ENCODE measurements around the gene HS3ST1. TPM values are rescaled to one million over a fixed set of nuclear protein-coding genes. Genes with fewer than 3 reads are reported as not detected.
A peak's percentile ranks its signal among the peaks of the same experiment; 100 is the strongest.

Gene HS3ST1
- total and polyA plus RNA-seq, 4 donors = 4.8 to 12.8 (median 8.2) TPM

GRCh38 chr4:11426003-11426402 lies 2.7 kb downstream of the HS3ST1 start:
- H3K27ac ChIP-seq (ENCODE audit: low read depth, low read length) = no peak overlapping the region
- H3K36me3 ChIP-seq (ENCODE audit: control insufficient read depth, insufficient read depth, low read length) = no peaks in the 10 kb centered on the region
- 88% methylated on average over 1 of the region's 3 CpGs for whole genome bisulfite sequencing (ENCODE audit: insufficient coverage)
- H3K4me1 ChIP-seq (ENCODE audit: control insufficient read depth, insufficient read depth, low read length) = peaks cover 37% of the 10 kb centered on the region
- peak overlapping the region; percentile 71 for H3K4me3 ChIP-seq (ENCODE audit: low read depth, low read length)
- H3K27me3 ChIP-seq (ENCODE audit: control insufficient read depth, insufficient read depth, low read length) = peaks cover 15% of the 10 kb centered on the region
- DNase-seq (ENCODE audit: low read depth in 4 of 6, low spot score in 6 of 6) = no peak
- H3K9me3 ChIP-seq (ENCODE audit: control insufficient read depth, insufficient read depth, low read length) = no peaks in the 10 kb centered on the region

- no peak overlapping the region for H3K27ac ChIP-seq (ENCODE audit: low read depth, low read length)
- peak in 1 of 6 donors; percentile 55 for DNase-seq (ENCODE audit: low read depth in 4 of 6, low spot score in 6 of 6)
- 67% methylated on average over 1 of the region's 5 CpGs for WGBS (ENCODE audit: insufficient coverage)
- H3K36me3 ChIP-seq (ENCODE audit: control insufficient read depth, insufficient read depth, low read length) = no peaks in the 10 kb centered on the region
- peaks cover 37% of the 10 kb centered on the region for H3K4me1 ChIP-seq (ENCODE audit: control insufficient read depth, insufficient read depth, low read length)
- no peaks in the 10 kb centered on the region for H3K9me3 ChIP-seq (ENCODE audit: control insufficient read depth, insufficient read depth, low read length)
- peaks cover 15% of the 10 kb centered on the region for H3K27me3 ChIP-seq (ENCODE audit: control insufficient read depth, insufficient read depth, low read length)
- H3K4me3 ChIP-seq (ENCODE audit: low read depth, low read length) = no peak overlapping the region
Measured at GRCh38 chr4:11424856-11425255, 3.8 kb downstream of the HS3ST1 start.

GRCh38 chr4:11424000-11424399 lies 4.7 kb downstream of the HS3ST1 start:
- peaks cover 29% of the 10 kb centered on the region for H3K4me1 ChIP-seq (ENCODE audit: control insufficient read depth, insufficient read depth, low read length)
- peak in 3 of 6 donors; percentile 57 to 93 (median 92) for DNase-seq (ENCODE audit: low read depth in 4 of 6, low spot score in 6 of 6)
- no peaks in the 10 kb centered on the region for H3K36me3 ChIP-seq (ENCODE audit: control insufficient read depth, insufficient read depth, low read length)
- H3K9me3 ChIP-seq (ENCODE audit: control insufficient read depth, insufficient read depth, low read length) = no peaks in the 10 kb centered on the region
- H3K27ac ChIP-seq (ENCODE audit: low read depth, low read length) = no peak overlapping the region
- H3K27me3 ChIP-seq (ENCODE audit: control insufficient read depth, insufficient read depth, low read length) = peaks cover 15% of the 10 kb centered on the region
- WGBS (ENCODE audit: insufficient coverage) = no CpG with 5 or more reads among the region's 4 CpGs
- no peak overlapping the region for H3K4me3 ChIP-seq (ENCODE audit: low read depth, low read length)

- WGBS (ENCODE audit: insufficient coverage) = 54% methylated on average over 4 of the region's 6 CpGs
- Histone ChIP-seq H3K4me3 (ENCODE audit: low read depth, low read length) (no peak overlapping the region), H3K4me1 (ENCODE audit: control insufficient read depth, insufficient read depth, low read length) (peaks cover 25% of the 10 kb centered on the region), H3K27ac (ENCODE audit: low read depth, low read length) (no peak overlapping the region), H3K27me3 (ENCODE audit: control insufficient read depth, insufficient read depth, low read length) (peaks cover 12% of the 10 kb centered on the region), H3K36me3 (ENCODE audit: control insufficient read depth, insufficient read depth, low read length) (no peaks in the 10 kb centered on the region), H3K9me3 (ENCODE audit: control insufficient read depth, insufficient read depth, low read length) (no peaks in the 10 kb centered on the region)
- DNase-seq (ENCODE audit: low read depth in 4 of 6, low spot score in 6 of 6) = no peak
Measured at GRCh38 chr4:11423465-11423864, 5.2 kb downstream of the HS3ST1 start.

GRCh38 chr4:11421116-11421515 lies 7.6 kb downstream of the HS3ST1 start:
- Histone ChIP-seq H3K27me3 (ENCODE audit: control insufficient read depth, insufficient read depth, low read length) (no peaks in the 10 kb centered on the region), H3K4me1 (ENCODE audit: control insufficient read depth, insufficient read depth, low read length) (peaks cover 10% of the 10 kb centered on the region), H3K36me3 (ENCODE audit: control insufficient read depth, insufficient read depth, low read length) (no peaks in the 10 kb centered on the region), H3K27ac (ENCODE audit: low read depth, low read length) (no peak overlapping the region), H3K4me3 (ENCODE audit: low read depth, low read length) (no peak overlapping the region), H3K9me3 (ENCODE audit: control insufficient read depth, insufficient read depth, low read length) (no peaks in the 10 kb centered on the region)
- no CpG with 5 or more reads among the region's 3 CpGs for WGBS (ENCODE audit: insufficient coverage)
- no peak for DNase-seq (ENCODE audit: low read depth in 4 of 6, low spot score in 6 of 6)

- no peak overlapping the region for H3K4me3 ChIP-seq (ENCODE audit: low read depth, low read length)
- DNase-seq (ENCODE audit: low read depth in 4 of 6, low spot score in 6 of 6) = no peak
- peaks cover 7% of the 10 kb centered on the region for H3K4me1 ChIP-seq (ENCODE audit: control insufficient read depth, insufficient read depth, low read length)
- H3K27me3 ChIP-seq (ENCODE audit: control insufficient read depth, insufficient read depth, low read length) = no peaks in the 10 kb centered on the region
- no peaks in the 10 kb centered on the region for H3K36me3 ChIP-seq (ENCODE audit: control insufficient read depth, insufficient read depth, low read length)
- H3K27ac ChIP-seq (ENCODE audit: low read depth, low read length) = no peak overlapping the region
- no peaks in the 10 kb centered on the region for H3K9me3 ChIP-seq (ENCODE audit: control insufficient read depth, insufficient read depth, low read length)
- WGBS (ENCODE audit: insufficient coverage) = no CpG with 5 or more reads among the region's 8 CpGs
Measured at GRCh38 chr4:11420327-11420726, 8.4 kb downstream of the HS3ST1 start.

GRCh38 chr4:11418610-11419009 lies 10.1 kb downstream of the HS3ST1 start:
- Histone ChIP-seq H3K36me3 (ENCODE audit: control insufficient read depth, insufficient read depth, low read length) (no peaks in the 10 kb centered on the region), H3K4me3 (ENCODE audit: low read depth, low read length) (no peak overlapping the region), H3K27me3 (ENCODE audit: control insufficient read depth, insufficient read depth, low read length) (no peaks in the 10 kb centered on the region), H3K4me1 (ENCODE audit: control insufficient read depth, insufficient read depth, low read length) (peaks cover 4% of the 10 kb centered on the region), H3K27ac (ENCODE audit: low read depth, low read length) (no peak overlapping the region), H3K9me3 (ENCODE audit: control insufficient read depth, insufficient read depth, low read length) (no peaks in the 10 kb centered on the region)
- DNase-seq (ENCODE audit: low read depth in 4 of 6, low spot score in 6 of 6) = no peak

- Histone ChIP-seq H3K4me3 (ENCODE audit: low read depth, low read length) (no peak overlapping the region), H3K4me1 (ENCODE audit: control insufficient read depth, insufficient read depth, low read length) (peaks cover 4% of the 10 kb centered on the region), H3K27me3 (ENCODE audit: control insufficient read depth, insufficient read depth, low read length) (no peaks in the 10 kb centered on the region), H3K27ac (ENCODE audit: low read depth, low read length) (no peak overlapping the region), H3K9me3 (ENCODE audit: control insufficient read depth, insufficient read depth, low read length) (no peaks in the 10 kb centered on the region), H3K36me3 (ENCODE audit: control insufficient read depth, insufficient read depth, low read length) (no peaks in the 10 kb centered on the region)
- DNase-seq (ENCODE audit: low read depth in 4 of 6, low spot score in 6 of 6) = no peak
- 78% methylated on average over 3 of the region's 3 CpGs for WGBS (ENCODE audit: insufficient coverage)
Measured at GRCh38 chr4:11416767-11417113, 12.0 kb downstream of the HS3ST1 start.

GRCh38 chr4:11416071-11416766 lies 12.5 kb downstream of the HS3ST1 start:
- Histone ChIP-seq H3K4me3 (ENCODE audit: low read depth, low read length) (no peak overlapping the region), H3K27ac (ENCODE audit: low read depth, low read length) (no peak overlapping the region), H3K27me3 (ENCODE audit: control insufficient read depth, insufficient read depth, low read length) (no peaks in the 10 kb centered on the region), H3K36me3 (ENCODE audit: control insufficient read depth, insufficient read depth, low read length) (no peaks in the 10 kb centered on the region), H3K9me3 (ENCODE audit: control insufficient read depth, insufficient read depth, low read length) (no peaks in the 10 kb centered on the region), H3K4me1 (ENCODE audit: control insufficient read depth, insufficient read depth, low read length) (peaks cover 4% of the 10 kb centered on the region)
- no peak for DNase-seq (ENCODE audit: low read depth in 4 of 6, low spot score in 6 of 6)
- 73% methylated on average over 5 of the region's 8 CpGs for WGBS (ENCODE audit: insufficient coverage)

- no peak for DNase-seq (ENCODE audit: low read depth in 4 of 6, low spot score in 6 of 6)
- 54% methylated on average over 3 of the region's 3 CpGs for WGBS (ENCODE audit: insufficient coverage)
- peaks cover 4% of the 10 kb centered on the region for H3K4me1 ChIP-seq (ENCODE audit: control insufficient read depth, insufficient read depth, low read length)
- no peaks in the 10 kb centered on the region for H3K36me3 ChIP-seq (ENCODE audit: control insufficient read depth, insufficient read depth, low read length)
- no peaks in the 10 kb centered on the region for H3K27me3 ChIP-seq (ENCODE audit: control insufficient read depth, insufficient read depth, low read length)
- no peak overlapping the region for H3K4me3 ChIP-seq (ENCODE audit: low read depth, low read length)
- H3K27ac ChIP-seq (ENCODE audit: low read depth, low read length) = no peak overlapping the region
- no peaks in the 10 kb centered on the region for H3K9me3 ChIP-seq (ENCODE audit: control insufficient read depth, insufficient read depth, low read length)
Measured at GRCh38 chr4:11415409-11416070, 13.2 kb downstream of the HS3ST1 start.

Measured in spinal cord (tissue), 10 donors.